ENCODE data around the gene AFG1L.

DNA sequence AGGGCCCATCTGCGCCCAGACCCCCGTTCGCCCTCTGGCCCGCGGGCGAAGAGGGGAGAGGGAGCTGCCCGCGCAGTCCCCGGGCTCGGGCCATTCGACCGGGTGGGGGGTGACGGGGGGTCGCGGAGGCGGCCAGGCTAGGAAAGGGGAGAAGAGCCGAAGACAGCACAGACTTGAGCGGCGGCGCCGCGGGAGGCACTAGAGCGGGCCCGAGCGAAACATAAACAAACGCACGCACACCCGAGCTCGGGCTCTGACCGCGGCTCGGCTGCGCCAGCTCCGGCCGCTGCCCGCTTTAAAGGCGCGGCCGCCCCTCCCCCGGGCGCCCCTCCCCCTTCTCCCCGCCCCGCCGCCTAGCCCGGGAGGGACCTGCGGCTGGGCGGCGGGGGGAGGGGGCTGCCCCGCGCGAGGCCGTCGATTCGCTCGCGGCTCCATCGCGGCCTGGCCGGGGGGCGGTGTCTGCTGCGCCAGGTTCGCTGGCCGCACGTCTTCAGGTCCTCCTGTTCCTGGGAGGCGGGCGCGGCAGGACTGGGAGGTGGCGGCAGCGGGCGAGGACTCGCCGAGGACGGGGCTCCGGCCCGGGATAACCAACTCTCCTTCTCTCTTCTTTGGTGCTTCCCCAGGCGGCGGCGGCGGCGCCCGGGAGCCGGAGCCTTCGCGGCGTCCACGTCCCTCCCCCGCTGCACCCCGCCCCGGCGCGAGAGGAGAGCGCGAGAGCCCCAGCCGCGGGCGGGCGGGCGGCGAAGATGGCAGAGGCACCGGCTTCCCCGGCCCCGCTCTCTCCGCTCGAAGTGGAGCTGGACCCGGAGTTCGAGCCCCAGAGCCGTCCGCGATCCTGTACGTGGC is 265.8 kb downstream of the AFG1L start, which contains the start of gene FOXO3:
- TF ChIP-seq POLR2AphosphoS5 (IDR thresholded peaks at IDR 0.05; ENCODE audit: low read depth, low read length): peak; percentile 79; the same call in 1 of the 2 replicates
- TF ChIP-seq POLR2A (IDR thresholded peaks at IDR 0.05; ENCODE audit: low read depth, low read length): peak; percentile 78
- TF ChIP-seq TAF1 (IDR thresholded peaks at IDR 0.05; ENCODE audit: borderline replicate concordance, low read depth, low read length): peak; percentile 55; the same call in 1 of the 2 replicates
